Naive thymus-derived CD8-positive, alpha-beta T cell (primary cell): ENCODE data around the gene TM9SF3. TPM values are rescaled to one million over a fixed set of nuclear protein-coding genes. Genes with fewer than 3 reads are reported as not detected.
"Not testable (repeated sequence)": the region's sequence is repeated elsewhere in the genome, so short reads cannot be mapped to it uniquely, and the experiment has no call there.

Experiments used
- ATAC-seq, 2 donors: fragments of 150-1000 bp; cut with Tn5 transposase in 1 of 2; sonication (Bioruptor Pico), chemical (Tn5 transposase) in 1 of 2; 1 replicate in 1 of 2; 2 replicates in 1 of 2; pipeline ENCODE4 v1.10.0; 2021; ENCODE audit warnings: mild to moderate bottlenecking in 2 of 2, moderate library complexity in 2 of 2
- POLR2A ChIA-PET: fragments of 350-600 bp; sonication (Branson Sonifier 250); formaldehyde crosslinking; loops from one replicate; lab custom pipeline; 2021; ENCODE audit warnings: antibody characterized with exemption; lab: Charles Lee
- DNase-seq, 10 donors: peaks; one replicate each; pipeline versions ENCODE4 v3.0.0 to v3.0.0-alpha.2; 2020 to 2022
- H3K27ac Mint-ChIP-seq, 10 donors: one replicate each; pipeline ENCODE4 v1.8.0; 2020 to 2022; ENCODE audit warnings: mild to moderate bottlenecking in 10 of 10, mixed read lengths in 10 of 10, moderate library complexity in 4 of 10, inconsistent platforms in 1 of 10
- H3K27me3 Mint-ChIP-seq, 5 donors: one replicate each; pipeline ENCODE4 v1.8.0; 2021 to 2022; ENCODE audit warnings: mixed read lengths in 5 of 5
- H3K36me3 Mint-ChIP-seq, 3 donors: one replicate each; pipeline ENCODE4 v1.8.0; 2020 to 2022; ENCODE audit warnings: mixed read lengths in 3 of 3, mild to moderate bottlenecking in 2 of 3, inconsistent platforms in 1 of 3
- H3K4me1 Mint-ChIP-seq, 4 donors: one replicate each; pipeline ENCODE4 v1.8.0; 2021 to 2022; ENCODE audit warnings: mixed read lengths in 4 of 4
- H3K4me3 Mint-ChIP-seq, 10 donors: one replicate each; pipeline ENCODE4 v1.8.0; 2020 to 2022; ENCODE audit warnings: mild to moderate bottlenecking in 10 of 10, mixed read lengths in 10 of 10, moderate library complexity in 6 of 10, inconsistent platforms in 1 of 10
- H3K9me3 Mint-ChIP-seq, 9 donors: one replicate each; pipeline ENCODE4 v1.8.0; 2020 to 2022; ENCODE audit warnings: mixed read lengths in 9 of 9, mild to moderate bottlenecking in 3 of 9, inconsistent platforms in 1 of 9, moderate library complexity in 1 of 9
- polyA plus RNA-seq, 3 donors: library from polyadenylated mRNA; unstranded; fragments of 300-500 nt; fragmentation: Illumina TruSeq; gene quantifications; one replicate each; pipeline ENCODE4 v1.2.3, GENCODE V29; 2021
- total RNA-seq, 8 experiments: library from RNA in 2 of 8; stranded (reverse) in 2 of 8; gene quantifications; one replicate each; pipeline ENCODE4 v1.2.3 and lab custom pipeline; 2021 to 2026

Gene TM9SF3
- total and polyA plus RNA-seq, 5 experiments from 2014 or later = 61.8 to 81.3 (median 71.2) TPM

GRCh38 chr10:96555330-96555729 lies 31.5 kb downstream of the TM9SF3 start:
- H3K4me1 Mint-ChIP-seq = peaks cover 0 to 1% (median 0%) of the 10 kb centered on the region in 4 donors
- H3K27ac Mint-ChIP-seq = no peak overlapping the region
- ATAC-seq (no peak), DNase-seq (no peak)
- POLR2A ChIA-PET = no interaction called here
- H3K27me3 Mint-ChIP-seq = no peaks in the 10 kb centered on the region
- H3K4me3 Mint-ChIP-seq = no peak overlapping the region
- H3K9me3 Mint-ChIP-seq = no peaks in the 10 kb centered on the region
- peaks cover 5 to 27% (median 25%) of the 10 kb centered on the region in 3 donors for H3K36me3 Mint-ChIP-seq

DNA sequence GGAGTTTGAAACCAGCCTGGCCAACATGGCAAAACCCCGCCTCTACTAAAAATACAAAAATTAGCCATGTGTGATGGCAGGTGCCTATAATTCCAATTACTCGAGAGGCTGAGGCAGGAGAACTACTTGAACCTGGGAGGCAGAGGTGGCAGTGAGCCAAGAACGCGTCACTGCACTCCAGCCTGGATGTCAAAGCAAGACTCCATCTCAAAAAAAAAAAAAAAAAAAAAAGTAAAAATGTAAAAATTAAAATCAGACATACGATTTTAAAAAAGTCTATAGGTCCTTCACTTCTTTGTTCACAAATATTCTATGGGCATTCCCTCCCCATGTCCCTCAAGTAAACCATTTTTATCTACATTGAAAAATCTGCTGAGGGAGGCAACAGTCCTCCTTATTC lies 38.2 kb downstream of the TM9SF3 start:
- POLR2A ChIA-PET = no interaction called here
- H3K4me3 Mint-ChIP-seq = no peak overlapping the region
- ATAC-seq (no peak), DNase-seq (no peak)
- peaks cover 0 to 14% (median 4%) of the 10 kb centered on the region in 4 donors for H3K4me1 Mint-ChIP-seq
- H3K27me3 Mint-ChIP-seq = no peaks in the 10 kb centered on the region
- H3K9me3 Mint-ChIP-seq = no peaks in the 10 kb centered on the region
- no peak overlapping the region for H3K27ac Mint-ChIP-seq
- H3K36me3 Mint-ChIP-seq = peaks cover 7 to 86% (median 37%) of the 10 kb centered on the region in 3 donors

GRCh38 chr10:96545558-96545957 lies 41.3 kb downstream of the TM9SF3 start:
- ATAC-seq, DNase-seq, H3K27me3 Mint-ChIP-seq, POLR2A ChIA-PET, H3K9me3 Mint-ChIP-seq: not testable (repeated sequence)
- Mint-ChIP-seq H3K4me3 (peak overlapping the region in 1 of 10 donors; percentile 45), H3K27ac (peak overlapping the region in 2 of 10 donors; percentile 55 to 66), H3K36me3 (peaks cover 15 to 86% (median 36%) of the 10 kb centered on the region in 3 donors), H3K4me1 (peaks cover 0 to 22% (median 9%) of the 10 kb centered on the region in 4 donors)

DNA sequence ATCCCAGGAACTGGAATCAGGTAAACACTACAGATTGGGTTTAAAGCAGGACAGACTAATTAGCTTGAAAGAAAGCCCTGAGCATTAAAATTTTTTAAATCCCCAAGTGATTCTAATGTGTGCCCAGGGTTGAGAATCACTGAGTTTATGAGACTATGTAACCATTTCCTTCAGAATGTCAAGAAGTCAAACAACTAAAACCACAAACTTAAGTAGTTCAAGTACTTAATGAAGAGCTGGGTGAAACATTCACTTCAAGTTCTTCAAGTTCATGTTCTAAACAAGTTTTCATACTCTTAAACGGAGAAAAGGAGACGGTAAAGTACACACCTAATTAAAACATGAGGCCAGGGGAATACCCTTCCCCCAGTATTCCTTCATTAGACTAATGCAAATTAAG lies 44.9 kb downstream of the TM9SF3 start:
- POLR2A ChIA-PET = no interaction called here
- no peaks in the 10 kb centered on the region for H3K9me3 Mint-ChIP-seq
- peaks cover 5 to 33% (median 11%) of the 10 kb centered on the region in 4 donors for H3K4me1 Mint-ChIP-seq
- DNase-seq (no peak), ATAC-seq (no peak)
- no peaks in the 10 kb centered on the region for H3K27me3 Mint-ChIP-seq
- no peak overlapping the region for H3K27ac Mint-ChIP-seq
- H3K36me3 Mint-ChIP-seq = peaks cover 28 to 85% (median 38%) of the 10 kb centered on the region in 3 donors
- H3K4me3 Mint-ChIP-seq = no peak overlapping the region

DNA sequence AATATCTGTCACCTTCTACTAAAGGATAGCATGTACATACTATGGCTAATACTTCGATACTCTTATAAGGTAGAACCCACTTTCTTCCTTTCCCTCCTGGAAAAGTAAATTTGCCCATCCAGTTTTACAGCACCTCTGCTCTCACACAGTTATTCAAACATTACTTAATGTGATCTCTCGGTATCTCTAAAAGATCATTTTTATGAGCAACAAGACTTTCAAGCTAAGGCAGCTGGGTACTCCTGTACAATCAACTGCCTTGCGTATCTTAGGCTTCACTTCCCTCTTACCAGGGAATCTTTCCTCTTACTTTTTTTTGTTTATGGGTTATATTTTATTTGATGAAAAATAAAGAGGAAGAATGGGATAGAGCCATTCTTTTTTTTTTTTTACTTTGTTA lies 46.6 kb downstream of the TM9SF3 start:
- Mint-ChIP-seq H3K4me3 (no peak overlapping the region), H3K4me1 (peaks cover 10 to 32% (median 14%) of the 10 kb centered on the region in 4 donors), H3K9me3 (no peaks in the 10 kb centered on the region), H3K27ac (no peak overlapping the region), H3K36me3 (peaks cover 25 to 80% (median 27%) of the 10 kb centered on the region in 3 donors), H3K27me3 (no peaks in the 10 kb centered on the region)
- DNase-seq (no peak), ATAC-seq (no peak)
- POLR2A ChIA-PET = interaction anchor here (0.7 kb wide), 2 partner anchors 13 to 1232 kb away, joined by 3 to 4 read pairs; no protein-coding TSS in a partner anchor

DNA sequence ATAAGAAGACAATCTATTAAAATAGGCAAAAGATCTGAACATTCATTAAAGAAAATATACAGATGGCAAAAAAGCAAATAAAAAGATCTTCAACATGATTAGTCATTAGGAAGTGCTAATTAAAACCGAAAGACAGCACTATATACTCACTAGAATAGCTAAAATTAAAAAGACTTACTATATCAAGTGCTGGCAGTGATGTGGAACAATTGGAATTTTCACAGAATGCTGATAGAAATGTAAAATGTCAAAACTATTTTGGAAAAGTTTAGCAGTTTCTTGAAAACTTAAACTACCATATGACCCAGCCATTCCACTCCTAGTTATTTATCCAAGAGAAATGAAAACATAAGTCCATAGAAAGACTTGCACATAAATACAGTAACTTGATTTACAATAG lies 48.1 kb downstream of the TM9SF3 start:
- DNase-seq (no peak), ATAC-seq (no peak)
- Mint-ChIP-seq H3K4me1 (peaks cover 10 to 32% (median 14%) of the 10 kb centered on the region in 4 donors), H3K27me3 (no peaks in the 10 kb centered on the region), H3K9me3 (no peaks in the 10 kb centered on the region), H3K4me3 (no peak overlapping the region), H3K27ac (no peak overlapping the region), H3K36me3 (peaks cover 23 to 80% (median 28%) of the 10 kb centered on the region in 3 donors)
- POLR2A ChIA-PET = no interaction called here

DNA sequence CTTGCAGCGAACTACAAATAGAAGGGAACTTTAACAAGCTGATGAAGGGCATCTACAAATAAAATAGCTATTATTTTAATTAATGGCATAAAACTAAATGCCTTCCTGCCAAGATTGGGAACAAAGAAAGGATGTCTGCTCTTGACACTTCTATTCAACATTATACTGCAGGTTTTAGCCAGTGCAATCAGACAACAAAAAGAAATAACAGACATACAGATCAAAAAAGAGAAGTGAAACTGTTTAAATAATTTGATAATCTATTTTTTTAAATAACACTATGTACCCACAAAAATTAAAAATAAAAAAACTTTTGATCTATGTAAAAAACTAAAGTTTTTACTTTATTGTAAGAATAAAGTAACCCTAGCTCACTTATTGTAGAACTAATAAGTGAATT lies 50.7 kb downstream of the TM9SF3 start:
- no peak overlapping the region for H3K4me3 Mint-ChIP-seq
- no peaks in the 10 kb centered on the region for H3K27me3 Mint-ChIP-seq
- no peak for ATAC-seq
- no peaks in the 10 kb centered on the region for H3K9me3 Mint-ChIP-seq
- H3K36me3 Mint-ChIP-seq = peaks cover 14 to 86% (median 22%) of the 10 kb centered on the region in 3 donors
- no peak for DNase-seq
- peaks cover 4 to 25% (median 13%) of the 10 kb centered on the region in 4 donors for H3K4me1 Mint-ChIP-seq
- H3K27ac Mint-ChIP-seq = no peak overlapping the region
- POLR2A ChIA-PET = no interaction called here

GRCh38 chr10:96532523-96532922 lies 54.3 kb downstream of the TM9SF3 start:
- Mint-ChIP-seq H3K4me3 (no peak overlapping the region), H3K27me3 (no peaks in the 10 kb centered on the region), H3K9me3 (no peaks in the 10 kb centered on the region), H3K4me1 (peaks cover 2 to 12% (median 8%) of the 10 kb centered on the region in 4 donors), H3K36me3 (peaks cover 10 to 85% (median 19%) of the 10 kb centered on the region in 3 donors), H3K27ac (no peak overlapping the region)
- no peak for ATAC-seq
- POLR2A ChIA-PET = no interaction called here
- DNase-seq = no peak

- ATAC-seq (no peak), DNase-seq (no peak)
- H3K4me1 Mint-ChIP-seq = peaks cover 0 to 2% (median 0%) of the 10 kb centered on the region in 4 donors
- H3K4me3 Mint-ChIP-seq = no peak overlapping the region
- peaks cover 10 to 89% (median 34%) of the 10 kb centered on the region in 3 donors for H3K36me3 Mint-ChIP-seq
- POLR2A ChIA-PET = no interaction called here
- no peaks in the 10 kb centered on the region for H3K9me3 Mint-ChIP-seq
- no peak overlapping the region for H3K27ac Mint-ChIP-seq
- H3K27me3 Mint-ChIP-seq = no peaks in the 10 kb centered on the region
Measured at GRCh38 chr10:96529634-96530279, 57.1 kb downstream of the TM9SF3 start.

- H3K4me1 Mint-ChIP-seq = peaks cover 0 to 2% (median 0%) of the 10 kb centered on the region in 4 donors
- no peak overlapping the region for H3K4me3 Mint-ChIP-seq
- no peaks in the 10 kb centered on the region for H3K27me3 Mint-ChIP-seq
- no peak overlapping the region for H3K27ac Mint-ChIP-seq
- DNase-seq (no peak), ATAC-seq (no peak)
- POLR2A ChIA-PET = no interaction called here
- no peaks in the 10 kb centered on the region for H3K9me3 Mint-ChIP-seq
- H3K36me3 Mint-ChIP-seq = peaks cover 27 to 88% (median 51%) of the 10 kb centered on the region in 3 donors
Measured at GRCh38 chr10:96524741-96525140, 62.1 kb downstream of the TM9SF3 start.

GRCh38 chr10:96517284-96517683 lies 69.5 kb downstream of the TM9SF3 start:
- Mint-ChIP-seq H3K27ac (no peak overlapping the region), H3K4me1 (peaks cover 13 to 18% (median 15%) of the 10 kb centered on the region in 4 donors), H3K9me3 (no peaks in the 10 kb centered on the region), H3K4me3 (no peak overlapping the region), H3K27me3 (peaks cover 11 to 23% (median 17%) of the 10 kb centered on the region in 5 donors), H3K36me3 (peaks cover 11 to 24% (median 15%) of the 10 kb centered on the region in 3 donors)
- ATAC-seq (no peak), DNase-seq (no peak)
- POLR2A ChIA-PET = no interaction called here

DNA sequence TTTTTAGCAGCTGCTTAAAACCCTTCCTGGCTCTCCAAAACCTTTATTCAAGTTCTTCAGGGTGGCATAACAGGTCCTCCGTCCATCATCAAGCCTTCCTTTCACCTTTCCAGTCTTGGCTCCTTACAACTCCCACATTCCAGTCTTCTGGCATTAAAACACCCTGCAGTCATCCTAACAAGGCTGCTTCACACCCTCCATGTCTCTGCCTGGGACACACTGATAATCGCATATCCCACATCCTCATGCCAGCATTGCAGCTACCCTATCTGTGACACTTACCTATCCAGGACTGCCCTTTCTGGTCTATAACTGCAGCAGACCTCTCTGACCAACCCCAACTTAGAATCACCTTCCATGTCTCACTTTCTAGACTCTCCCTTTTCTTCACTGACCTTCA lies 70.5 kb downstream of the TM9SF3 start:
- Mint-ChIP-seq H3K9me3 (no peaks in the 10 kb centered on the region), H3K27ac (no peak overlapping the region), H3K4me3 (peak overlapping the region in 3 of 10 donors; percentile 16 to 46 (median 36)), H3K4me1 (peaks cover 16 to 24% (median 19%) of the 10 kb centered on the region in 4 donors), H3K36me3 (peaks cover 7 to 14% (median 8%) of the 10 kb centered on the region in 3 donors), H3K27me3 (peaks cover 16 to 32% (median 24%) of the 10 kb centered on the region in 5 donors)
- DNase-seq (no peak), ATAC-seq (no peak)
- POLR2A ChIA-PET = no interaction called here
